Tibial artery (tissue), 4 donors: Measurements from ENCODE around the gene ADGRG2.

Experiments
- DNase-seq, 2 donors: peaks; one replicate each; pipeline ENCODE4 v3.0.0-alpha.2; 2019
- H3K27ac ChIP-seq, 2 donors: fragments of 200-600 bp; sonication (generic) in 1 of 2; 1 replicate in 1 of 2; 2 replicates in 1 of 2; pipeline ENCODE4 v1.5.1; 2018 to 2019; ENCODE audit warnings: mild to moderate bottlenecking in 1 of 2
- H3K27me3 ChIP-seq, 2 donors: fragments of 200-600 bp; sonication (generic) in 1 of 2; one replicate each; pipeline versions ENCODE4 v1.5.1 to v1.6.0; 2016 to 2019
- H3K36me3 ChIP-seq, 3 donors: fragments of 200-600 bp; sonication (generic) in 2 of 3; one replicate each; pipeline ENCODE4 v1.5.1; 2016 to 2019; ENCODE audit warnings: mild to moderate bottlenecking in 2 of 3
- H3K4me1 ChIP-seq, 4 donors: fragments of 200-600 bp; sonication (generic) in 2 of 4; 1 replicate in 3 of 4; 2 replicates in 1 of 4; pipeline ENCODE4 v1.5.1; 2016 to 2019
- H3K4me3 ChIP-seq, 2 donors: fragments of 200-600 bp; sonication (generic) in 1 of 2; 1 replicate in 1 of 2; 2 replicates in 1 of 2; pipeline ENCODE4 v1.5.1; 2018 to 2019; ENCODE audit warnings: mild to moderate bottlenecking in 2 of 2
- H3K9me3 ChIP-seq, 3 donors: fragments of 200-600 bp; sonication (generic) in 1 of 3; one replicate each; pipeline ENCODE4 v1.5.1; 2016 to 2019
- CTCF ChIP-seq, 2 experiments: fragments of 200-600 bp in 1 of 2; fragments of 450-650 bp in 1 of 2; IDR thresholded peaks; one replicate each; pipeline ENCODE4 v1.5.1; 2017 to 2019; ENCODE audit warnings: antibody characterized with exemption in 2 of 2, mild to moderate bottlenecking in 1 of 2, moderate library complexity in 1 of 2
- intact Hi-C: fragments of 100-400 bp; cut with DNase I; formaldehyde crosslinking; loops from one replicate; pipeline ENCODE4 v1.15.0; 2023; ENCODE audit warnings: low total_unique reads

ADGRG2 gene

DNA sequence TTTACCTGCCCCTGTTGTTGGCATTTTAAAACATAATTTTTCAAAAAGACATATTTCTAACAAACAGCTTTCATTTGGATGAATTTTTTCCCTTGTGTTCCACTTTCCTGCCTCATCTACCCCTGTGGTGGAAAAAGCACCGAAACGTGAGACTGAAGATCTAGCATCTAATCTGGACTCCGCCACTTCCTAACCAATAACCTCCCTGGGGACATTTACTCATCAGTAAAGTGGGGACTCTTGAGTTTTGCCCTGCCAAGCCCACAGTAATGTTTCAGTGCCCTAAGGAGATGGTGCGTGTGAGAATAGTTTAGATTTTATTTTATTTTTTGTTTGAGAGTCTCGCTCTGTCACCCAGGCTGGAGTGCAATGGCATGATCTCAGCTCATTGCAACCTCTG lies 56.7 kb downstream of the ADGRG2 start:
- H3K27me3 ChIP-seq: no peaks in the 10 kb centered on the region
- intact Hi-C loops: no loop called here
- no peaks in the 10 kb centered on the region for H3K4me1 ChIP-seq
- no peaks in the 10 kb centered on the region for H3K9me3 ChIP-seq
- H3K27ac ChIP-seq: no peak overlapping the region
- no peak for DNase-seq
- no peak overlapping the region for H3K4me3 ChIP-seq
- H3K36me3 ChIP-seq: no peaks in the 10 kb centered on the region
- no peak for TF ChIP-seq CTCF (IDR thresholded peaks at IDR 0.05)

DNA sequence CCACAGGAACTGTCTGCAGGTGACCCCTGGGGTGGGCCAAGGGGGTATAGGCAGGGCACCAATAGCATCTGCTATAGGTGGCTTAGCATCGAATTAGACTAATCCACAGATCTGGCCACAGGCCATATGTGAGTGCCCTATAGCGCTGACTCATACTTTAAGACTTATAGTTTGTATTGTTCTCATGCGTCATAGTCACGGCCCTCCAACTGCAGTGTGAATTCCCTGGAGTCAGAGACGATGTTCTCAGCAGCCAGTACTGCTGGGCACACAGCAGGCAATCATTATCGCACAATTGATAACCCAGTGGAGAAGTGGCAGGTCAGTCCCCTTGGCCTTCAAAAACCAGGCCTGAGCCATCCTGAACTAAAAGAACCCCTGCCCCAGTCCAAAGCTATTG lies 58.1 kb downstream of the ADGRG2 start:
- no peaks in the 10 kb centered on the region for H3K4me1 ChIP-seq
- H3K9me3 ChIP-seq: no peaks in the 10 kb centered on the region
- no peaks in the 10 kb centered on the region for H3K36me3 ChIP-seq
- H3K4me3 ChIP-seq: no peak overlapping the region
- DNase-seq: no peak
- no peak for TF ChIP-seq CTCF (IDR thresholded peaks at IDR 0.05)
- intact Hi-C loops: no loop called here
- no peak overlapping the region for H3K27ac ChIP-seq
- H3K27me3 ChIP-seq: no peaks in the 10 kb centered on the region

DNA sequence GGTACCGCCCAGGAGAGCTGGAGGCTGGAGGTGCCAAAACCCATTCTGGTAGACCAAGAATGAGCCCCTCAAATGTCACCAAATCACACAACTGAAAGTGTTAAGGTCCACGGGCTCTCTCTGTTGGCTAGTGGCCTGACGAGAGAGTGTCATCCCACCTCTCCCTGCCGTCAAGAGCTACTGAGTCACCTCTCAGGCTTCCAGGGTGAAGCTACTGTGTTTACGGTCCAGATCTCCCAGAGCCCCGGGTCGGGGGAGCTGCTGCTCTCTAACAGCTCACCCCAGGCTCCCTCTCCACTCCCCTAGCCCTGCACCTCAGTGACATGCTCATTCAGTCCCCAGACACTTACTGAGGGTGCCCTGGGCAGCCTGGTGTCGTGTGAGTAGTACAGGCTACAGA lies 59.2 kb downstream of the ADGRG2 start:
- no peak overlapping the region for H3K4me3 ChIP-seq
- TF ChIP-seq CTCF (IDR thresholded peaks at IDR 0.05): no peak
- no peaks in the 10 kb centered on the region for H3K27me3 ChIP-seq
- H3K36me3 ChIP-seq: no peaks in the 10 kb centered on the region
- H3K27ac ChIP-seq: no peak overlapping the region
- no peak for DNase-seq
- intact Hi-C loops: no loop called here
- no peaks in the 10 kb centered on the region for H3K4me1 ChIP-seq
- H3K9me3 ChIP-seq: no peaks in the 10 kb centered on the region

DNA sequence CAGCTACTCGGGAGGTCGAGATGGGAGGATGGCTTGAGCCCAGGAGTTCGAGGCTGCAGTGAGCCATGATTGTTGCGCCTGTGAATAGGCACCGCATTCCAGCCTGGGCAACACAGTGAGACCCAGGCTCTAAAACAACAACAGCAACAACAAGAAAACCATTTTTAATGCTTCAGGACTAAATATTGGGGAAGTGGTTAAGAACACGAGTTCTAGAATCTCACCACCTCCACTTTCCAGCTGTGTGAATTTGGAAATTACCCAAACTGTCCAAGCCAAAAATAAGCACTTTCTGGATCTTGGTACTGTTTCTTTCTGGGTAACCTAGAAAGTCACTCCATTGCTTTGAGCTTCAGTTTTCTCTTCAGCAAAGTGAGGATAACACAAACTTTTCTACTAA lies 63.2 kb downstream of the ADGRG2 start:
- TF ChIP-seq CTCF (IDR thresholded peaks at IDR 0.05): no peak
- Histone ChIP-seq H3K4me3 (no peak overlapping the region), H3K9me3 (no peaks in the 10 kb centered on the region), H3K27me3 (no peaks in the 10 kb centered on the region), H3K27ac (no peak overlapping the region), H3K4me1 (no peaks in the 10 kb centered on the region), H3K36me3 (no peaks in the 10 kb centered on the region)
- intact Hi-C loops: no loop called here
- no peak for DNase-seq

- Histone ChIP-seq H3K27me3 (no peaks in the 10 kb centered on the region), H3K9me3 (no peaks in the 10 kb centered on the region), H3K36me3 (no peaks in the 10 kb centered on the region), H3K27ac (no peak overlapping the region), H3K4me3 (no peak overlapping the region), H3K4me1 (no peaks in the 10 kb centered on the region)
- no peak for DNase-seq
- intact Hi-C loops: no loop called here
- no peak for TF ChIP-seq CTCF (IDR thresholded peaks at IDR 0.05)
These were observed 64.4 kb downstream of the ADGRG2 start for GRCh38 chrX:19057856-19058255.

DNA sequence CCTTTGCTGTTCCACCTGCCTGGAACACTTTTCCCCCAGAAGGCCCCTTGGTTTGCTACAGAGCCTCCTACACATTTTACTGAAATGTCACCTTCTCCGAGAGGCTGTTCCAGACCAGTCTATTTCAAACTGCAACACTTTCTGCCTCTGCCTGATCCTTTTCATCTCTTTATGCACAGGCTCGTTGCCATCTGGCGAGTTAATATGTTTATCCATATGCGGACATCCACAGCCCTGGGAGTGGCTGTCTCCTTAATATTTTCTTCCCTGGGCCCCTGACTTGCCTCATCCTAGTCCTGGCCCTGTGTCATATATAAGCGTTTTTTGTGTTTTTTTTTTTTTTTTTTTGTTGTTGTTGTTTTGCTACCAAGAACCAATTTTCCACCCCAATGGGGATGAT lies 73.2 kb downstream of the ADGRG2 start:
- TF ChIP-seq CTCF (IDR thresholded peaks at IDR 0.05): no peak
- intact Hi-C loops: loop anchor here (5.0 kb wide), 1 partner anchor 1713 kb away; no protein-coding TSS in a partner anchor

More for the DNA sequence above, 73.2 kb downstream of the ADGRG2 start:
- Histone ChIP-seq H3K36me3 (no peaks in the 10 kb centered on the region), H3K9me3 (no peaks in the 10 kb centered on the region), H3K4me3 (no peak overlapping the region), H3K4me1 (no peaks in the 10 kb centered on the region), H3K27me3 (no peaks in the 10 kb centered on the region), H3K27ac (no peak overlapping the region)
- DNase-seq: no peak
